HG02588 (cell line): ENCODE measurements around the gene SCFD2.
"Not testable (repeated sequence)": the region's sequence is repeated elsewhere in the genome, so short reads cannot be mapped to it uniquely, and the experiment has no call there.

Experiments
- ATAC-seq: cut with Tn5 transposase; IDR thresholded peaks from one replicate; pipeline ENCODE4 v1.9.1; 2021; ENCODE audit warnings: mild to moderate bottlenecking, moderate library complexity; ENCODE audit not compliant: unreplicated experiment

The SCFD2 gene

GRCh38 chr4:53346920-53347852 lies 18.7 kb downstream of the SCFD2 start:
- no peak for ATAC-seq

- not testable (repeated sequence) for ATAC-seq
Measured at GRCh38 chr4:53346392-53346791, 19.5 kb downstream of the SCFD2 start.

DNA sequence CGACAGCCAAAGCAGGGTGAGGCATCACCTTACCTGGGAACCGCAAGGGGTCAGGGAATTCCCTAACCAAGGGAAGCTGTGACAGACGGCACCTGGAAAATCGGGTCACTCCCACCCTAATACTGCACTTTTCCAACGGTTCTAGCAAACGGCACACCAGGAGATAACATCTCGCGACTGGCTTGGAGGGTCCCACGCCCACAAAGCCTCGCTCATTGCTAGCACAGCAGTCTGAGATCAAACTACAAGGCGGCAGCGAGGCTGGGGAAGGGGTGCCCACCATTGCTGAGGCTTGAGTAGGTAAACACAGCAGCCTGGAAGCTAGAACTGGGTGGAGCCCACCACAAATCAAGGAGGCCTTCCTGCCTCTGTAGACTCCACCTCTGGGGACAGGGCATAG lies 25.7 kb downstream of the SCFD2 start:
- ATAC-seq: not testable (repeated sequence)

- ATAC-seq: not testable (repeated sequence)
Measured at GRCh38 chr4:53334916-53335315, 30.9 kb downstream of the SCFD2 start.

DNA sequence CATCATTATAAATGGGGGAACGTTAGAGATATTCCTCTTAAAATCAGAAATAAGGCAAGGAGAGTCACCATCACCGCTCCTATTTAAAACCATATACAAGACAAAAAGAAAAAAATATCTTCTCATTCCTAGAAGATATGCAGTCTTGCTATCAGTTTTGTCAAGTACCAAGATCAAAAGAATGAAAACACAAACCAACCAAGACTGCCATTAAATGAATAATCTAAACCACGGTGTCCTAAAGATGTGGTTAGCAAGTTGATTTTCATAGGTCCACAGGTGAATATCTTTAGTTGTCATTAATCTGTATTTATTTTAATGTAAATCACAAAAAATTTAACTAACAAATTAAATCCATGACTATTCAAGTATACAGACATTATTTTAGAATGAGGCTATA lies 39.3 kb downstream of the SCFD2 start:
- no peak for ATAC-seq

DNA sequence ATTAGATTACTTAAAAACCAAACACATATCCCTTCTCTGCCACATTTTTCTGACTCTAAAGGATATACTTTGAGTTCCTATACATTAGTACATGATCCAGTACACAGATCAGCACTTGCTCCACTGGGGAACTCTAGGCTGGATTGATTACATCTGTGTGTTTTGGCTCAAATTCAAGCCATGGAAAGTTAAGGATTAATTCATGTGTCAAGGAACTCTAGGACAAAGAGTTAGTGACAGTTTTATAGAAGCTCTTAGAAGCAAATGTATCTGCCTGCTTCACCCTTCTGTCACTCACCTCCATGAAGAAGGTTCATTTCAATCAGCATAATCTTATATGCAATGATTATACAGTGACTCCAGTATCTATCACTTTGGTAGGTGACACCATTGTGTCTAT lies 43.2 kb downstream of the SCFD2 start:
- no peak for ATAC-seq

GRCh38 chr4:53321984-53322289 lies 43.9 kb downstream of the SCFD2 start:
- no peak for ATAC-seq

DNA sequence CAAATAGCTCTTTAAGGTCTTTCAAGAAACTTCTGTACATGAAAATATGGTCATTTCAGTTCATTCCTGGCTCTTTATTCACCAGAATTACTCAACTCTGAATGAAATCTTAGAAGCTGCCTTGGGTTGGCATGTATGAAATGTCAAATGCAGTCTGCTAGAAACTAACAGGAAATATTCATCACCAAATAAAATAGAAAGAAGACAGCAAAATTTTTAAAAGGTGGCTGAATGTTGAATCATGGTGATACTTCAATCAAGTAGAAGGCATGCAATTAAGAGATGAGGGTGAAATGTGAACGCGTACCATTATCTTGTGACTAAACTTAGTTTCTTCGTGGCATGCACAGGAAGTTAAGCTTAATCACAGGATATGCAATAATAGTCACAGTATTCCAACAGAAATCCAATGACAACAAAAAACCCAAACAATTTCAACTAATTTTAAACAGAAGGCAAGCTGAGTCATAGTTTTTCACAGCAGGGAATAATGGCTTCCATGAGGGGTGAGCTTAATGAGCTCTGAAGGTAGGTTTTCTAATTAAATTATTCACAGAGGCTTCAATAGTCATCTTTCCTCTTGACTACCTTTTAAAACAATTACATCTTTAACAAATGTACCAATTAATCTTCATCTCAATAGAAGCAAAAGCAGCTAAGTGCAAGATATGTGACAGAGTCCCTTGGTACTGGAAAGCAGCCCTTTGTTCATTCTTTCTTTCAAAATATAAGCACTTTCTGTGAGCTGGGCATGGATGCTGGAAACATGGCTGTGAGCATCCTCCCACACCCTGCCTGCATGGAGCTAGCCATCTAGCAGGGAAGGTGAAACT lies 44.5 kb downstream of the SCFD2 start:
- ATAC-seq: no peak

GRCh38 chr4:53315300-53315699 lies 50.6 kb downstream of the SCFD2 start:
- no peak for ATAC-seq

DNA sequence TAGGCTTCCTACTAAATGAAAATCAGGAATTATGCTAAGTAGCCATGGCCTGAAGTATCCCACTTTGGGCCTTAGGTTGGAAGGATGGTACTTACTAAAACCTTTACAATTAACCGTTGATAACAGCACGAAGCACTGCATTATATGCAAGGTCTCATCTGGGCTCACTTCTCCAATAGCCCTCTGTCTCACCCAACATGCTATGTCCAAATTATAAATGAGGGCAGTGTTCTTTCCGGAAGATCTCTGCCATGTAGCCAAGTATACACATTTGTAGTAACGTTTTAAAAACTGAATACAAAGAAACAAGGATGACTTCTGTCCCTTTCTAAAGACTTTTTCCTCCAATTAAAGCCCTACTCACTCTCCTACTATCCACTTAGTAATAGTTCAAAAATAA lies 51.6 kb downstream of the SCFD2 start:
- ATAC-seq: no peak

- ATAC-seq: no peak
Measured at GRCh38 chr4:53313510-53313909, 52.4 kb downstream of the SCFD2 start.

- no peak for ATAC-seq
Measured at GRCh38 chr4:53309321-53310040, 56.4 kb downstream of the SCFD2 start.

DNA sequence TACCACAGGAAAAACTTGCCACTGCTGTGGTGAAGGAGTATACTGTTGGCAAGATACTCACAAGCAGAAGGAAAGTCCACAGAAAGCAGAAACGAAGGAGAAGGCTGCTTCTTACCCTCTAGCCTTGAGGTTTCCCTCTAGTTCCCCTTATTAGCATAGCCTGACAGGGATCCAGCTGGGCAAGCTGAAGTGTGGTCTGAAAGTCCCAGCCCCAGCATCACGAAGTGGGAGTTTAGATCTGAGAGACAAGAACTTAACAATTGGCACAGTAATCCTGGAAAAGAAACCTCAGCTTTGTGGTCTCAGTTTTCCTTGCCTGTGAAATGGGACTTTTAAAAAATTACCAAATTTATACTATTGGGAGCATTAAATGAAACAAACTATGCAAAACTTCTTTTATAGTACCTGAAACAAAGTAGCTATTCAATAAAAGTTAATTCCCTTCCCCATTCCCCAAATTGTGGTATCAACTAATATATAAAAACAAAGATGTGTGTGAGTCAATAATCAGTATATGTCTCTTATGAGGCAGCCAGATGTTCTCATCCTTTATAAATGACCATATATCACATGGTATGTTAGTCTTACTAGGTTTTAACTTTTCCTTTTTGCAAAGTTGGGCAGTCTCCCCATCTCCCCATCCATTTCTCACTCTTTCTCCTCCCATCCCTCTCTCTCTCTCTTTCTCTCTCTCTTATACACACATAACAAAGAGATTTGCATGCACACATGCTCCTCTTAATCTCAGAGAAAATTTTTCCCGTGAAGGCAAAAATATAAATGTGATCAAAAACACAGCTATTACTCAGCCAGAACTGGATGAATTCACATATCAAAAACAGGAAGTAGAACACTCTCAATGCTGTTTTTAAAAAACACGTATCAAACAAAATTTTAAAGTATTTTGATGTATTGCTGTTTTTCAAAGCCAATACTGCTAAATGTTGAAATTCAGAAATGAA lies 57.8 kb downstream of the SCFD2 start:
- ATAC-seq: peak; percentile 76

DNA sequence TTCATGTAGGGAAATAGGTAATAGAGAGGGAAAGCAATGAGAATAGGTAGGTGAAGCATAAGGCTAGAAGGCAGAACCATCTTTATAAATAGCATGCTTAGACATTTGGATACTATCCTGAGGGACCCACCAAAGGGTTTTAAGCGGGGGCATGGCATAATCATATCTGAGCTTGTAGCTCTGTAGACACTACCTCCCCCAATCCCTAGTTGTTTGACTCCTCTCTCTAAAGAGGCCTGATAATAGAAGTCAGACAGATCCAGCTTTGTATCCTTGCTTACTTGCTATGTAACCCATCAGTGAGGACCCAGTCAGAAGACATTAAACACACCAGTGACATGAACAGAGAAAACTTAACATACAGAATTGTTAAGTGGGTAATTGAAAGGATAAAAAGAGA lies 58.7 kb downstream of the SCFD2 start:
- ATAC-seq: no peak

- ATAC-seq: no peak
Measured at GRCh38 chr4:53306729-53307128, 59.1 kb downstream of the SCFD2 start.

DNA sequence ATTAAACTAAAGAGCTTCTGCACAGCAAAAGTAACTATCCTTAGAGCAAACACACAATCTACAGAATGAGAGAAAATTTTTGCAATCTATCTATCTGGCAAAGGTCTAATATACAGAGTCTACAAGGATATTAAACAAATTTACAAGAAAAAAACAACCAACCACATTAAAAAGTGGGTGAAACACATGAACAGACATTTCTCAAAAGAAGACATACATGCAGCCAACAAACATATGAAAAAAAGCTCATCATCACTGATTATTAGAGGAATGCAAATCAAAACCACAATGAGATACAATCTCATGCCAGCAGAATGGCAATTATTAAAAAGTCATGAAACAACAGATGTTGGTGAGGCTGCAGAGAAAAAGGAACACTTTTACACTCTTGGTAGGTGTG lies 73.7 kb downstream of the SCFD2 start:
- ATAC-seq: not testable (repeated sequence)

- no peak for ATAC-seq
Measured at GRCh38 chr4:53281438-53281837, 84.4 kb downstream of the SCFD2 start.

DNA sequence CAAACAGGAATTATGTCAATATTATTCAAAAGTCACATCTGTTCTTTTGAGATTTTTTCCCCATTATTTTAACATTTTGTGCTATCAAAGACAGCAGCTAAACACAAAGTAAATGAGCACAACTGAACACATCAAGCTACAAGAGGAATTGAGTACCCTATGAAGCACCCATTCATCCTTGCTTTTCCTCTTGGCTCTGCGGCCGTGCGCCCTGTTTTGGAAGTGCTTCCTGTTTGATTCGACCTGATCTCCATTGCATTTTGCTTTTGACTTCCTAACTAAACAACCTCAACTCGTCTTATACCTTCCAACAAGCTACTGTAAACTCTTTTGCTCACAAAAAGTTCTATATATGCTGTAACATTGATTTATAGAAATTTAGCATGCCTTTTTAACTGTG lies 85.0 kb downstream of the SCFD2 start:
- ATAC-seq: no peak

DNA sequence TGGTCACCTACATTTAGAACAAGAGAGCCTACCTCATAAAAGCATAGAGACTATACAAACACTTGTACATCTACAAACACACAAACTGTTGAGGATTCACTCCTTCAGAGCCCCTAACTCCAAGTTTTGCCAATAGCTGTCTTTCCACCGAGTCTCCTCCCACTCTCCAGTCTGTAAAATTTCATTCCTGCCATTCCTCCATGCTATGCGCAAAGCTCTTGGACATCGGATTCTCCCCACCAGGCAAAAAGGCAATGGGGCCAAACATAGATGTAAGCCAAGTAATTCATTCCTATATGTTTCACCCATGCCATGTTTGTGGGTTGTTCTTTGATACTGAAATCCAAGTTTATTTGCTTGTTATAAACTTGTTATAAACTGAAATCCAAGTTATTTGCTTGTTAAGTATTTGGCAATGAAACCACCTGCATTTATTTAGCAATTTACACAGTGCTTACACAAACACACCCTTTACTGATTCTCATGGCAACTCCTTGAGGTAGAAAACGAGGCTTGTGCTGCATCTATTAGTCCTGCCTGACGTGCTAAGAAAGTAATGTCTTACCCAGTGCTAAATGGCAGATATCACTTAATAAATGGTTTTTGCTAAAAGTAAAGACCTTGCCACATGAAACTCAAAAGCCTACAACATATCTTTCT lies 91.1 kb downstream of the SCFD2 start:
- ATAC-seq: no peak

DNA sequence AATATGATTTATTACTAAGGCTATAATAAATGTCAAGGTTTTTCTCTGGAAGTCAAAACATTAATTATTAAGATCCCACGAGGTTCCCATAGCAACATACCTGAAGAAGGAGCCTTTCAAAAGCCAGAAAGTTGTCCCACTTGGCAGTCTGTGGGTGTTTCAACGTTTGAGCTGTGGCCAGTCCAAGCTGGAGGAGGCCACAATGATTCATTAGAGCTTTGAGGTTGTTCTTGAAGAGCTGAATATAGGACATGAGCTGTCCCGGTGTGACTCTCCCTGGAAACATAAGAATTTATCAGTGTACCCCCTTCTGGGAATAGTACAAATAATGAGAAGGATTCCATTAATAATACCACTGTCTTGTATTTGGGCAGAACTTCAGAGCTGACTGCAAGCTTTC lies 92.1 kb downstream of the SCFD2 start:
- ATAC-seq: no peak
